DMS 273 treated with DMSO at 0.1 percent for 48 hours (cell line): ENCODE results near the gene SUCLG2.

Experiments
- DNase-seq: peaks from one replicate; lab custom pipeline; 2025; lab: John Stamatoyannopoulos, UW

Gene SUCLG2

DNA sequence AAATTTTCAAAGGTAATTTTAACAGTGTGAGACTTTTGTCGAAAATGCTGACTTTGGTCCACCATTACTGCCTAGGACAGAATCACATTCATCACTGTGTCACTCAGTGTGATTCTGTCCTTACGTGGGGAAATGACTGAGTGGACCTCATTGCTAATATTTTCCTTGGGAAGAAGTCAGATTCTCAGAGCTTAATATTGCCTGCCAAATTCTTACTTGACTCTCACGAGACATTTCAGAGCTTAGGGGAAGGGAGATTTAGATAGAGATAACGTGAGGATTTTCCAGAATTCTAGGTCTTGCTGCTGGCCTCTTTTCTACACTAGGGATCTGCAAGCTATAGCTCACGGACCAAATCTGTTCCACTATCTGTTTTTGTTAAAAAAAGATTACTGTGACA is 270.4 kb downstream of the SUCLG2 start:
- no peak for DNase-seq

DNA sequence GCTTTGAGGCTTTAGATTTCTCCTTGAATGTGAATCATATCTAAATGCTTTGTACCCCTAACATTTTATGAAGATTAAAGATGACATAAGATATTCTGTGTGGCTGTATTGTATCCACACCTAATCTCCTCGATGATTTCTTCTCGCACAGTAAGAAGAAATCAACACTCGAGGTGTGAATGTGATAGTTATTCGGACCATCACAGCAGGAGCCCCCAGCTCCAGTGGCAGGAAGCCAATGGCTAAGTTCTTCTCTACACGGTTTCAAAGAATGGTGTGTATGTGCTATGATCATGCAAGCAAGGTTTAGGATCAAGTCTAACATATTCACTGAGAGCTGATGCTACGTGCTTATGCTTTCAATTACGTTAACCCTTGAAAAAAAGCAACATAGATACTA is 271.0 kb downstream of the SUCLG2 start:
- no peak for DNase-seq

DNA sequence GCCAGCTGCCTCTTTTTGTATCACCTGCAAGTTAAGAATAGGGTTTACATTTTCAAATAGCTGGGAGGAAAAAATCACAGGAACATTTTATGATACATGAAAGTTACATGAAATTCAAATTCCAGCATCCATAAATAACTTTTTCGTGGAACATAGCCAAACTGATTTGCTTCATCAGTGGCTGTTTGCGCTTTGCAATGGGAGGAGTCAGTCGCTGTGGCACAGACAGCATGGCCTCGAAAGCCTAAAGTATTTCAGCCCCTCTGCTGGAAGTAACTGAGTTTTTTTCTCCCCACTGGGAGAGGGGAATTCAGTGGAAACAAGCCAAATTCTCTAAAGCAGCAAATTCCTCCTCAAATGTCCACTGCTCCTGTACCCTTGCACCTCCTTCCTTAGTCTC is 271.9 kb downstream of the SUCLG2 start:
- DNase-seq, result no peak

DNA sequence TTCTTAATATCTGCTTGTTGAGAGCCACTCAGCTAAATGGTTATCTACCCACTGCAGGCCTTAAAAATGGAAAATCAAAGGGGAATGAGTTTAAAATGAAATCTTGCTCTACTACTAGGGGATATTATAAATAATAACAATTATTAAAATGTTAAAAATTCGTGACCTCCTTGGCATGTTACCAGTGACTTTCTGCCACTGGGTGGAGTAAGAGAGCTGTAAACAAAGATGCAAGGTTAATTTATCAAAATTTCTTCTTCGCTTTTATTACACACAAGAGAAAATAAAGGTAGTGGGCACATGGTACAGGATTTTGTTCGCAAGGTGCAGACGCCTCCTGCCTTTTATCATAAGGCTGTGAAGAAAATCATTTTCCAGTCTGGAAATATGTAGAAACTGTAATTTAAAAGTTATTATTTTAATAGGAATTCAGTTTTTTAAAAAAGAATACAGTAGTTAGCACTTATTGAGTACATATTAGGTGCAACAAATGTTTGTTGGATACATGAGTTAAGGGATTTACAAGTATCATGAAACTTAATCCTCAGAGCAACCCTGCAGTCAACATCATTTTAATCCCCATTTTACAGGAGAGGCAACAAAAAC is 272.6 kb downstream of the SUCLG2 start:
- no peak for DNase-seq

DNA sequence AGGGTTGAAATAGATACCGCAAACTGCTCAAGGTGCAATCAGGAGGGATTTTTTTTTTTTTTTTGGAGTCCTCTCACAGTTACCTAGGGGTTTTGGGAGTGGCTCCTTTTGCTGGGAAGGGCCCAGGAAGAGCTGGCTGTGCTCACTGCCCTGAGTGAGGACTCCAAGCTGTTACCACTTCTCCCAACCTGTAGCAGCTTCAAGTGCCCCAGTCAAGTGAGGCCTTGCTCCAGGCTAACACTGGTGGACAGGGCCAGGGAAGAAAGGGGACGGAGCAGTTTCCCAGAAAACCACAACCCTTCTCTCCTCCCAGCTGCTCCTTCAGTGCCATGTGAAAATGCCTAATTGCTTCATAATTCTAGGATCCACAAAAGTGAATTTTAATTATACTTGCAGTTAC is 274.3 kb downstream of the SUCLG2 start:
- no peak for DNase-seq

DNA sequence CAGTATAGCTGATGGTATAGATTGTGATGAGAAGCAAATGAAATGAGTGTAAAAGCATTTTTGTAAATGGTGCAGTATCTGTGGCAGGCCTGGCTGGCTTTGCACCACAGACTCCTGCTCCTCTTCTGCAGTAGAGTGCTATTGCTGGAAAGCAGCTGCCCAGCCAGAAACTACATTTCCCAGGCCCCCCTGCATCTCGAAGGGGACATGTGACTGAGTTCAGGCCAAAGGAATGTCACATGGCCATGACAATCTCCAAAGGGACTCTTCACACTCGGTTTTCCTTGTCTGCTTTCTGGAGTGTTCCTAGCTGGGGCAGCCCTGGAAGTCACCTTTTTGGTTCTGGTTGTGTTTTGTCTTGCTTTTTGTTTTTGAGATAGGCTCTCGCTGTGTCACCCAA is 277.1 kb downstream of the SUCLG2 start:
- no peak for DNase-seq

DNA sequence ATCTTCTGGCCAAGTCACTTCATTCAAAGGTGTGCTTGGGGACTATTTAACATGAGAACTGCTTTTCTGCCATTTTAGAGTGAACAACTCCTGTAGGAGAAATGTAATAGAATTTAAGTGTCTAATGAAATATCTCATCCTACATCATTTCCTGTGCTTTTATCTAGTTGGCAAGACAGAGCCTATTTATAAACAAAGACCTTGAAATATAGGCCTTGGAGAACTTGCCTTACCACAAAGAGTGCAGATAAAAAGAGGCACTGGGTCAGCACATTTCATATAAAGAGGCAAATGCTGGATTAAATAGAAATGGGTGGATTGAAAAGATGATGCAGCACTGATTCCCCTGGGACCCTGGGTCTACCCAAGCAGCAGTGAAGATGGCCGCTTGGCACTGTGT is 278.0 kb downstream of the SUCLG2 start:
- no peak for DNase-seq

DNA sequence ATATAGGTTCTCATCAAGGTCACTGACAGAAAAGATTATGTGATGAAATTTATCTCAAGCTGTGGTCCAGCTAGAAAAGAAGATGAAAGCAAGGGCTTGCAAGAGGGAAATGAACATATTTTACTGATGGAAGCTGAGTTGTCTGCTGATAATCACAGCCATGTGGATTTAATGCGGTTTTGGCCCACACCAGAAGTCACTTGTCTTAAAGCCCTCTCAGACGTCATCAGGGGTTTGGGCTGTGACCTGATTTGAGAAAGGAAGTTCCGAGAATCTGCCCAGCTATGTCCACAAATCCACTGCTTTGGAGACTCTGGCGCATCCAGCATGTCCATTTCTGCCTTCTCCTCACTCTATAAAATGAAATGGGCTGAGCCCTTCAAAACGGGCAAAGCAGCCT is 278.4 kb downstream of the SUCLG2 start:
- DNase-seq, result no peak

DNA sequence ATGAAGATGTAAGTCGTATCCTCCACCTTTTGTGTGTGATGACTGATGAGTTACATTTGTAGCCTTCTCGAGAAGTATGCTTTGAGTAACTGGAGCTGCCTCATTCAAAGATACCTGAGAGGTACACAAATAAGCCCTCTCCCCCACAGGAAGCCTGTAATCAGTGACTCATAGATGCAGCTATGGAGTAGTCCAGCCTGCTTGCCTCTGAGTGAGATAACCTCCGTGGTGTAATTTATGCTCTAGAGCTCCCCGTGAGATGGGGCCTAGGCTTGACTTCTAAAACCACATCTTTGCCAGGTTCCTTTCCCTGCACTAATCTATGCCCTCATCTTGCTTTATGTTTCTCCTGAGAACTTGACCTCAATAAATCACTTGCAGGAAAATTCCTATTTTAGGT is 291.7 kb downstream of the SUCLG2 start:
- no peak for DNase-seq

DNA sequence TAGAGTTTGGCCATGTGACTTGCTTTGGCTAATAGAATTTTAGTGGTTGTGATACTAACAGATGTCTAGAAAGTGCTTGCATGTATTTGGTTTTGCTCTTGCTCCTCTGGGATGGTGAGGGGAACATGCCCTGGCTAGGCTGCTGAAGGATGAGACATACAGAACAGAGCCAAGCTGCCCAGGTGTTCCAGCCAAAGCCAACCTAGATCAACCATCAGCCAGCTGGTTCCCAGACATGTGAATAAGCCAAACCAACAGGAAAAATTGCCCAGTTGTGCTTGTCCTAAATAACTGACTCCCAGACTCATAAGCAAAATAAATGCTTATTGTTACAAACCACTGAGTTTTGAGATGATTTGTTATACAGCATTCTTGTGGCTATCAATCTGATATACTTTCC is 292.6 kb downstream of the SUCLG2 start:
- no peak for DNase-seq

DNA sequence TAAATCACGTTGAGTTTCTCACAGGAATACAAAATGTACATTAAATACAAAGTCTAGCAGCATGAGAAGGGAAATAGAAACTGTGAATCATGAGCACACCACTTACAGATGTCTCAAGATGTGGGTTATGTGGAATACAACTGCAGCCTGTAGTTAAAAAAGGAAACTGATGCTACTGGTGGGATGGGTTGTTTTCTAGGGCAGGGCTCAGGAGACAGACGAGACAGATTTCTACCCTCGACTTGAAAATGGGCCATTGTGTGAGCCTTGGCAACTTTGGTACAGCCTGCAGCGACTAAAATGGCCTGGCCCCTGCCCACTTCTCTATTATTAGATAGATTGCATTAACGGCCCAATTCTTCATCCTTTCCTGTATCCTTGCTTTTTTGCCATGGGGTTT is 293.1 kb downstream of the SUCLG2 start:
- no peak for DNase-seq

DNA sequence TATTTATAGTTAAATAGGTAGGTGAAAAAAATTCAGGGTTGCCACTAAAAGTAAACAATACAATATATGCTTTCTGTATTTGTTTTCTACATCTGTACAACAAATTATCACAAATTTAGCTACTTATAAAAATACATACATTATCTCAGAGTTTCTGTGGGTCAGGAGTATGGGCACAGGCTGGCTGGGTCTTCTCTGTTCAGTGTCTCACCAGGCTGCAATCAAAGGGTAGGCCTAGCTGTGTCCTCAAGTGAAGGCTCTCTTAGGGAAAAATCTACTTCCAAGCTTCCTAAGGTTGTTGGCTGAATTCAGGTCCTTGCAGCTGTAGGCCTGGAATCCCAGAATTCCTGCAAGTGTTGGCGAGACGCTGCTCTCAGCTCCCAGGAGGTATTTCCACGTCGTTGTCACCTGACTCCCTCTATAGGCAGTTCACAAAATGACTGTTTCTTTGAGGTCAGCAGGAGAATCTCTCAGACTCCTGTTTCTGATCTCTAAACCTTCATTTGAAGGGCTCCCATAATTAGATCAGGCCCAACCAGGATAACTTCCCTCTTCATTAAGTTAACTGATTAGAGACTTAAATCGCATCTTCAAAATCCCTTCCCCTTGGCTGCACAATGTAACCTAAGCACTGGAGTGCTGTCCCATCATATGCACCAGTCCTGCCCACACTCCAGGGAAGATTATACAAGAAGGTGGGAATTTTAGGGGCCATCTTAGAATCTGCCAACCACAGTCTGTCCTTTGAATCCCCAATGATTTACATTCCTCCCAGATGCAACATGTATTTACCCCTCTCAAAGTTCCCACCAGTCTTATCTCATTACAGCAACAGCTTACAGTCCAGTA is 296.6 kb downstream of the SUCLG2 start:
- DNase-seq, result no peak

DNA sequence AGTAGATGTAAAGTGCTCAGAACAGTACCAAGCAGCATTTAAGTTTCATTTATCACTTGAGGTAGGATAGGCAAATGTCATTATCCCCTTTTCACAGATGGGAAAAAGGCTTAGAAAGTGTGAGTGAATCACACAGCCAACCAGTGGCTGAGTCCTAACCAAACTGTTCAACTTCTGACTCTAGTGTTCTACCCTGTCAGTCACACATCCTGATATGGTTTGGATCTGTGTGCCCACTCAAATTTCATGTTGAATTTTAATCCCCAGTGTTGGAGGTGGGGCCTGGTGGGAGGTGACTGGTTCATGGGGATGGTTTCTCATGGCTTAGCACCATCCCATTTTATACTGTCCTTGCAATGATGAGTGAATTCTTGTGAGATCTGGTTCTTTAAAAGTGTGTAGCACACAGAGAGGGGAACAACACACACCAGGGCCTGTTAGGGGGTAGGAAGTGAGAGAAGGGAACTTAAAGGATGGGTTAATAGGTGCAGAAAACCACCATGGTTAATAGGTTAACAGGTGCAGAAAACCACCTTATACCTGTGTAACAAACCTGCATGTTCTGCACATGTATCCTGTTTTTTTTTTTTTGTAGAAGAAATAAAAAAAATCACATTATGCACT is 304.7 kb downstream of the SUCLG2 start:
- no peak for DNase-seq

DNA sequence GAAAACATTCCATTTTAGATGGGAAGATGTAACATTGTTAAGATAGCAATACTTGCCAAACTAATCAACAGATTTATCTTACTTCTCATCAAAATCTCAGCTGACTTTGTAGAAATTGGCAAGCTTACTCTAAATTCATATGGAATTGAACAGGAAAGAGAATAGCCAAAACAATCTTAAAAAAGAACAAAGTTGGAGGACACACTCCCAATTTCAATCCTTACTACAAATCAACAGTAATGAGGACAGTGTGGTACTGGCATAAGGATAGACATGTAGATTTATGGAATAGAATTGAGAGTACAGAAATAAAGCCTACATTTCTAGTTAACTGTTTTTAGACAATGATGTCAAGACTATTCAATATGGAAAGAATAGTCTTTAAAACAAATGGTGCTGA is 308.3 kb downstream of the SUCLG2 start:
- no peak for DNase-seq

DNA sequence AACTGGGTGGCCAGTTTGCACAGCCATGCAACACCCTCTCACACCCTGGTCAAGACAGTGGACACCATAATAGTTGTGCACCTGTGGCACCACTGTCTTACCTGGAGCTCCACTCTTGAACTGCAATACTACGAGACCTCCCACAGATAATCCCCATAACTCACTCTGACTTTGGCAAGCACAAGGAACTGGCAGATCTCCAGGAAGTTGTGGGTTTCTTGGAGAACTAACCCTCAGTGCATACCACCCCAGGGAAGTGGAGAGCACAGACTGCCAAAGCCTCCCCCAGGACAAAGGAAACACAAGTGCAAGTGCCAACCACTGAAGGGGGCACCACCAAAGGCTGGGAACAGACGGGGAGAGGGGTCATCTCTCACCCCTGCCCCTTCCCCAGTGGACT is 318.6 kb downstream of the SUCLG2 start:
- DNase-seq, result no peak

DNA sequence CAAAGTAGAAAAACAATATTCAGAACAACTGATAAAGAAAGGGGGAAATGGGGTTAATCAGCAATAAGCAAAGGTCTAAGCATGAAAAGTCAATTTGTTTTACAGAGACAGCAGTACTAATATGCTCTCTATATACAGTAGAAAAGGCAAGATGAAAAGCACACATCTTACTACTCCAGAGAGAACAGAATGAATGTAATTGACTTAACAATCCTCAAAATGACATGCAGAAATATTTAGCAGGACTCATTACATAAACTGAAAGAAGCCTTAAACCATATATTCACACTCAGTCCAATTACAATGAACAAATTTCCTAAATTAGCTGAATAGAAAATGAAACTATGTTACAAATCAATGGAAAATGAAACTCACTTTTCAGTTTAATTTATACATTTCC is 319.8 kb downstream of the SUCLG2 start:
- no peak for DNase-seq

DNA sequence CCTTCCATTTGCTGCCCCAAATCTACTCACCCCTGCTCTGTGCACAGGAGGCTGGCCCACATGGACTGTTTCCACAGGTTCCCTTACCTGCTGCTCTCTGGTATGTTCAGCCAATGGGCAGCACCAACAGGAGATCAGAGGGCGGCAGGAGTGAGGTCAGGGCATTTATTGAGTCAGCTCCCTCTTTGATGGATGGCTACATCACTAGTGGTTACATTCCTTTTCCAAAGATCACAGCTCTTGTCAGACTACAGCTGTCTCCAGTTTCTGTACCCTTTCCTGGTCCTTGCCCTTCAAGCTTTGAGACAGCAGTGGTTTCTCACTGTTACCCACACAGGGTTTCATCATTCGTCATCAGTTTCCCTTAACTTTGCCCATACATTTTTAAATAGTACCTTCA is 325.1 kb downstream of the SUCLG2 start:
- no peak for DNase-seq

DNA sequence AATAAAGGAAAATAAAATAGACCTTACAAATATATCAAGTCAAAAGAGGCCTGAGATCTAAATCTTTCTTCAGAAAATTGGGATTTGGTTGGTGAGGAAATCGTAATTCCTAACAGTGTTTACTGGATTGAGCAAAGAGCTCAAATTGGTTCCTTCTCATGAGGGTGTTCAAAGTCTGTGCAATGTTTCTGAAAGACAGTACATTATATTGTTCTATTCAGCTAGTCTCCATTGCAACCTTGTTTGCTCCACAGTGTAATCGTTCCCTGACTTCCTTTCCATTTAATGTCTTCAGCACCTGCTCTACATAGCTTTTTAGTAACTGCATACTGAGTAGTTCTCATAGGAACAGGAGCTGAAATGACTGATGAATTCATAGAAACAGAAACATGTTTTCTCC is 326.8 kb downstream of the SUCLG2 start:
- DNase-seq, result no peak

DNA sequence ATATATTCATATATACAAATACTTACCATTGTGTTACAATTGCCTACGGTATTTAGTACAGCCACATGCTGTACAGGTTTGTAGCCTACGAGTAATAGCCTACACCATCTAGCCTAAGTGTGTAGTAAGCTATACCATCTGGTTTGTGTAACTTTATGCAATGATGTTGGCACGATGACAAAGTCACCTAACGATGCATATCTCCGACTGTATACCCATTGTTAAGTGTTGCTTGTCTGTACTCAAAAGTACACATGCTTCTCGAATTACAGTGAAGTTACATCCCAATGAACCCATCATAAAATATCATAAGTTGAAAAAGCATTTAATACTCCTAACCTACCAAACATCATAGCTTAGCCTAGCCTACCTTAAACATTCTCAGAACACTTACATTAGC is 329.2 kb downstream of the SUCLG2 start:
- DNase-seq, result no peak
